H1 (cell line): Measurements from ENCODE around the gene SHISA8. TPM values are rescaled to one million over a fixed set of nuclear protein-coding genes. Genes with fewer than 3 reads are reported as not detected.

ENCODE experiments used
- CTCF ChIA-PET: fragments of 300-600 bp; sonication (Branson Sonifier 250); formaldehyde crosslinking; loops from one replicate; lab custom pipeline; 2021; ENCODE audit not compliant: partially characterized antibody; lab: Charles Lee
- POLR2A ChIA-PET: fragments of 300-600 bp; sonication (Branson Sonifier 250); formaldehyde crosslinking; loops from one replicate; lab custom pipeline; 2021; ENCODE audit warnings: inconsistent platforms; ENCODE audit not compliant: partially characterized antibody; lab: Charles Lee
- DNase-seq, 2 experiments: peaks; one replicate each; pipeline versions ENCODE4 v3.0.0 to v3.0.0-alpha.2; 2010 to 2022; ENCODE audit warnings: low spot score in 2 of 2, low read depth in 1 of 2, mixed read lengths in 1 of 2
- FAIRE-seq: peaks from 2 replicates; lab custom pipeline; 2011; peaks lifted over from hg19 to GRCh38; lab: Jason Lieb, UNC
- H2AFZ ChIP-seq: 2 replicates; pipeline ENCODE4 v1.8.1; 2012; ENCODE audit warnings: low read length, inconsistent platforms
- H2AK5ac ChIP-seq: 2 replicates; pipeline ENCODE4 v1.6.1; 2013; ENCODE audit warnings: low read depth, low read length
- H2BK120ac ChIP-seq: replicated peaks from 2 replicates; pipeline ENCODE3; 2013; ENCODE audit warnings: low read depth, low read length, inconsistent platforms
- H2BK12ac ChIP-seq: 2 replicates; pipeline ENCODE4 v1.6.1; 2013; ENCODE audit warnings: low read depth, low read length
- H2BK15ac ChIP-seq: 2 replicates; pipeline ENCODE4 v1.6.1; 2013; ENCODE audit warnings: low read length
- H2BK20ac ChIP-seq: 2 replicates; pipeline ENCODE4 v1.6.1; 2013; ENCODE audit warnings: low read length
- H2BK5ac ChIP-seq: 2 replicates; pipeline ENCODE4 v1.6.1; 2013; ENCODE audit warnings: low read depth, low read length
- H3K14ac ChIP-seq: 2 replicates; pipeline ENCODE4 v1.6.1; 2013; ENCODE audit warnings: inconsistent platforms; ENCODE audit not compliant: insufficient read length
- H3K18ac ChIP-seq: 2 replicates; pipeline ENCODE4 v1.6.1; 2013; ENCODE audit warnings: low read length; ENCODE audit errors: extremely low read depth
- H3K23ac ChIP-seq: 2 replicates; pipeline ENCODE4 v1.6.1; 2013; ENCODE audit warnings: inconsistent platforms; ENCODE audit not compliant: insufficient read length
- H3K23me2 ChIP-seq: 2 replicates; pipeline ENCODE4 v1.6.1; 2013; ENCODE audit warnings: low read depth, low read length
- H3K27ac ChIP-seq: 2 replicates; pipeline ENCODE4 v1.6.1; 2011; ENCODE audit warnings: low read depth, low read length, inconsistent platforms
- H3K27me3 ChIP-seq, 4 experiments: replicated peaks in 1 of 4; 1 replicate in 1 of 4; 2 replicates in 3 of 4; pipeline versions ENCODE4 v1.6.1 to v1.8.1; 2011 to 2013; ENCODE audit warnings: low read length in 3 of 4, mild to moderate bottlenecking in 3 of 4, inconsistent platforms in 2 of 4, mixed read lengths in 2 of 4, moderate library complexity in 1 of 4; ENCODE audit not compliant: control insufficient read depth in 3 of 4, insufficient read depth in 3 of 4; ENCODE audit errors: extremely low read depth in 1 of 4
- H3K36me3 ChIP-seq, 4 experiments: 2 replicates each; pipeline versions ENCODE4 v1.6.1 to v1.8.1; 2011 to 2013; ENCODE audit warnings: mild to moderate bottlenecking in 4 of 4, low read length in 3 of 4, moderate library complexity in 2 of 4, control low read depth in 1 of 4, inconsistent platforms in 1 of 4; ENCODE audit not compliant: insufficient read depth in 4 of 4, control insufficient read depth in 2 of 4
- H3K4ac ChIP-seq: replicated peaks from 2 replicates; pipeline ENCODE3; 2013; ENCODE audit warnings: low read length, low read depth, mixed read lengths, inconsistent platforms; ENCODE audit not compliant: insufficient read length
- H3K4me1 ChIP-seq, 4 experiments: replicated peaks in 1 of 4; 1 replicate in 1 of 4; 2 replicates in 3 of 4; pipeline versions ENCODE4 v1.6.1 to v1.8.1; 2011 to 2013; ENCODE audit warnings: low read length in 3 of 4, inconsistent platforms in 2 of 4, mixed read lengths in 1 of 4; ENCODE audit not compliant: insufficient read depth in 4 of 4, control insufficient read depth in 3 of 4
- H3K4me2 ChIP-seq, 2 experiments: 2 replicates each; pipeline versions ENCODE4 v1.6.1 to v1.8.1; 2011 to 2013; ENCODE audit warnings: low read depth in 2 of 2, low read length in 2 of 2, control low read depth in 1 of 2, inconsistent platforms in 1 of 2, mild to moderate bottlenecking in 1 of 2; ENCODE audit not compliant: insufficient read depth in 1 of 2
- H3K4me3 ChIP-seq, 4 experiments: fragments of 200-600, 300-600 bp in 1 of 4; sonication (generic), shearing (Covaris generic), sonication (Bioruptor Twin) in 1 of 4; 2 replicates each; pipeline versions ENCODE4 v1.5.1 to v1.8.1; 2011 to 2016; ENCODE audit warnings: low read length in 4 of 4, low read depth in 3 of 4, control low read depth in 2 of 4, inconsistent platforms in 2 of 4, mild to moderate bottlenecking in 2 of 4, mixed read lengths in 1 of 4, moderate library complexity in 1 of 4; ENCODE audit not compliant: insufficient read depth in 2 of 4; ENCODE audit errors: extremely low read depth in 1 of 4
- H3K56ac ChIP-seq: replicated peaks from 2 replicates; pipeline ENCODE3; 2013; ENCODE audit warnings: low read depth, mild to moderate bottlenecking, mixed read lengths, low read length, inconsistent platforms; ENCODE audit not compliant: insufficient read length
- H3K79me1 ChIP-seq: 2 replicates; pipeline ENCODE4 v1.6.1; 2013; ENCODE audit warnings: low read depth, low read length, control low read depth
- H3K79me2 ChIP-seq, 2 experiments: 2 replicates each; pipeline versions ENCODE4 v1.6.1 to v1.8.1; 2012 to 2013; ENCODE audit warnings: low read length in 2 of 2, mild to moderate bottlenecking in 2 of 2, inconsistent platforms in 1 of 2; ENCODE audit not compliant: insufficient read depth in 2 of 2, control insufficient read depth in 1 of 2
- H3K9ac ChIP-seq, 4 experiments: replicated peaks in 1 of 4; 1 replicate in 1 of 4; 2 replicates in 3 of 4; pipeline versions ENCODE4 v1.6.1 to v1.8.1; 2011 to 2013; ENCODE audit warnings: low read depth in 3 of 4, low read length in 3 of 4, control low read depth in 2 of 4, mild to moderate bottlenecking in 2 of 4, moderate library complexity in 2 of 4, inconsistent platforms in 1 of 4; ENCODE audit errors: extremely low read depth in 1 of 4
- H3K9me3 ChIP-seq, 2 experiments: 2 replicates each; pipeline versions ENCODE4 v1.6.1 to v1.8.1; 2012 to 2013; ENCODE audit warnings: mild to moderate bottlenecking in 2 of 2, moderate library complexity in 2 of 2, control low read depth in 1 of 2, inconsistent platforms in 1 of 2, low read depth in 1 of 2, low read length in 1 of 2, mixed read lengths in 1 of 2; ENCODE audit not compliant: insufficient read depth in 2 of 2
- H4K20me1 ChIP-seq, 2 experiments: replicated peaks in 1 of 2; 2 replicates each; pipeline versions ENCODE3 to v1.8.1; 2011 to 2013; ENCODE audit warnings: inconsistent platforms in 2 of 2, low read length in 2 of 2, mild to moderate bottlenecking in 1 of 2; ENCODE audit not compliant: insufficient read depth in 2 of 2, control insufficient read depth in 1 of 2
- H4K5ac ChIP-seq: 2 replicates; pipeline ENCODE4 v1.6.1; 2013; ENCODE audit warnings: low read length, low read depth, mixed read lengths, inconsistent platforms; ENCODE audit not compliant: insufficient read length
- H4K8ac ChIP-seq: 2 replicates; pipeline ENCODE4 v1.8.0; 2013; ENCODE audit warnings: mild to moderate bottlenecking, moderate library complexity, low read length, inconsistent platforms; ENCODE audit not compliant: insufficient read depth; ENCODE audit errors: extremely low read depth
- H4K91ac ChIP-seq: replicated peaks from 2 replicates; pipeline ENCODE3; 2013; ENCODE audit warnings: low read length, mixed read lengths, inconsistent platforms; ENCODE audit not compliant: insufficient read length
- ASH2L ChIP-seq: fragments of 200-600, 300-600 bp; sonication (generic); IDR thresholded peaks from one replicate; pipeline ENCODE4 v1.7.1; 2017; ENCODE audit warnings: low read length
- BACH1 ChIP-seq: IDR thresholded peaks from 2 replicates; pipeline ENCODE4 v1.6.1; 2012; ENCODE audit warnings: low read length, improper control_type of control experiment
- CBX8 ChIP-seq: fragments of 300-800, 300-1000 bp; sonication (generic); IDR thresholded peaks from 2 replicates; pipeline ENCODE4 v1.7.1; 2016; ENCODE audit warnings: low read depth, low read length, borderline replicate concordance
- CHD1 ChIP-seq: IDR thresholded peaks from 2 replicates; pipeline ENCODE4 v1.6.1; 2012; ENCODE audit warnings: low read depth, low read length, improper control_type of control experiment
- JUND ChIP-seq: IDR thresholded peaks from 2 replicates; pipeline ENCODE4 v1.6.1; 2011; ENCODE audit warnings: mild to moderate bottlenecking, improper control_type of control experiment, low read length
- NRF1 ChIP-seq: IDR thresholded peaks from 2 replicates; pipeline ENCODE4 v1.6.1; 2011; ENCODE audit warnings: mild to moderate bottlenecking, low read depth, low read length, improper control_type of control experiment
- RFX5 ChIP-seq: IDR thresholded peaks from 2 replicates; pipeline ENCODE4 v1.6.1; 2011; ENCODE audit warnings: low read depth, low read length, improper control_type of control experiment, borderline replicate concordance
- RNF2 ChIP-seq: fragments of 200-900, 300-1000 bp; sonication (generic); IDR thresholded peaks from 2 replicates; pipeline ENCODE4 v1.7.1; 2016; ENCODE audit warnings: borderline replicate concordance, low read depth, mild to moderate bottlenecking, antibody characterized with exemption, low read length; ENCODE audit not compliant: poor library complexity, severe bottlenecking; ENCODE audit errors: missing control alignments
- SIN3A ChIP-seq, 2 experiments: IDR thresholded peaks in 1 of 2; conservative IDR thresholded peaks in 1 of 2; 2 replicates each; pipeline ENCODE4 v1.6.1; 2011 to 2012; ENCODE audit warnings: low read length in 2 of 2, improper control_type of control experiment in 1 of 2, low read depth in 1 of 2, mild to moderate bottlenecking in 1 of 2
- TCF12 ChIP-seq: IDR thresholded peaks from 2 replicates; pipeline ENCODE4 v1.6.1; 2011; ENCODE audit warnings: low read depth, mild to moderate bottlenecking, low read length
- WGBS, 2 experiments: shearing (Covaris generic) in 1 of 2; methylation state at CpG; one replicate each; pipeline versions ENCODE4 v1.1.6 to v1.1.7; 2013 to 2015; ENCODE audit warnings: low lambda C conversion rate in 2 of 2, mixed read lengths in 2 of 2, inconsistent platforms in 1 of 2, low coverage in 1 of 2, missing lambda C conversion rate in 1 of 2; ENCODE audit not compliant: insufficient replicate concordance in 2 of 2, insufficient coverage in 1 of 2, insufficient read length in 1 of 2; ENCODE audit errors: extremely low coverage in 1 of 2, missing lambda C conversion rate in 1 of 2; 5-methylcytosine and 5-hydroxymethylcytosine counted together
- polyA plus RNA-seq, 7 experiments: library from polyadenylated mRNA; depleted of rRNA in 3 of 7; stranded (reverse) in 5 of 7; unstranded in 2 of 7; fragments of >200 nt in 5 of 7; fragments of 200-250 nt in 2 of 7; gene quantifications; 1 replicate in 5 of 7; 2 replicates in 1 of 7; 4 replicates in 1 of 7; pipeline versions ENCODE4 v1.2.1 to v1.2.3, GENCODE V29; 2011 to 2013; ENCODE audit warnings: missing spikeins in 2 of 7, mixed read lengths in 2 of 7
- total RNA-seq: library from RNA; stranded (reverse); fragmentation: NEBNext Ultra II Directional; extraction: Animal tissue kit (Norgen Biotek cat#: 25700); gene quantifications from 2 replicates; pipeline ENCODE4 v1.2.1, GENCODE V29; 2021
- TF ChIP-seq, protein P1 (sequence below): IDR thresholded peaks from 2 replicates; pipeline ENCODE4 v1.6.1; 2011; ENCODE audit warnings: low read length, improper control_type of control experiment
- TF ChIP-seq, protein P2 (sequence below): IDR thresholded peaks from 2 replicates; pipeline ENCODE4 v1.6.1; 2012; ENCODE audit warnings: inconsistent platforms

The SHISA8 gene
- total and polyA plus RNA-seq, 2 of the 8 experiments (the other 6 are each of a cell fraction or from before 2014, with no cell fraction given), result 0.14 to 0.89 TPM

DNA sequence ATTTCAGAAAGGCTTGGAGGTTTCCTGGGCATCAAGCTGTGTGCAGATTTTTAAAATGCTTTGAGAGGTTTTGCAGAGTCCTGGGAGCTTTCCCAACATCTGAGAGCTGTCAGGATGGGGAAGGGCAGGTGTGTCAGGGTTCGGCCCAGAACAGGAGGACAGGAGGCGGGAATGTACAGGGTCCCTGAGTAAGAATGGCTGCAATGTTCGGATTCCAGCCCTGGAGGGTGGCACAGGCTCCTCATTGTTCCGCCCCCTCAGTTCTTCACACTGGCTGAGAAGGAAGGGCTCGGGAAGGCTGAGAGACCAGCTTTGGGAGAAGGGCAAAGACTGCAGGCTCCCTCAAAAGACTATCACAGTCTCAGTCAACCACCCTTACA lies 49.2 kb upstream of the SHISA8 start:
- Histone ChIP-seq H3K23me2 (no peaks in the 10 kb centered on the region), H2BK15ac (no peak overlapping the region), H3K36me3 (no peaks in the 10 kb centered on the region), H3K4me1 (peaks cover 0 to 8% (median 2%) of the 10 kb centered on the region in 4 experiments; a peak in 4 of 7 replicates), H3K14ac (no peak overlapping the region), H2BK5ac (no peak overlapping the region), H3K56ac (no peak overlapping the region), H3K79me1 (no peaks in the 10 kb centered on the region), H2BK12ac (no peak overlapping the region), H2BK120ac (no peak overlapping the region), H3K9me3 (no peaks in the 10 kb centered on the region), H4K5ac (no peak overlapping the region), H3K9ac (no peak overlapping the region), H3K79me2 (no peaks in the 10 kb centered on the region), H4K8ac (no peak overlapping the region), H4K91ac (no peak overlapping the region), H3K4me2 (peak overlapping the region in 1 of 2 experiments; percentile 9; a peak in 1 of 4 replicates), H3K23ac (no peak overlapping the region), H2AK5ac (no peak overlapping the region), H3K4ac (no peak overlapping the region), H3K27ac (no peak overlapping the region), H2AFZ (no peak overlapping the region), H4K20me1 (no peaks in the 10 kb centered on the region), H3K4me3 (no peak overlapping the region), H3K27me3 (no peaks in the 10 kb centered on the region; a peak in 1 of 7 replicates), H2BK20ac (no peak overlapping the region), H3K18ac (no peak overlapping the region; the same call in 1 of the 2 replicates)
- POLR2A ChIA-PET, result interaction anchor here (1.0 to 1.7 kb wide), 3 partner anchors 17 to 116 kb away, joined by 3 read pairs; partner anchors contain the start of gene CENPM
- DNase-seq, result no peak
- CTCF ChIA-PET, result interaction anchor here (0.6 to 10.8 kb wide), 11 partner anchors 12 to 153 kb away, joined by 3 to 116 read pairs (median 3); partner anchors contain the start of genes NAGA and NDUFA6
- FAIRE-seq, result no peak
- WGBS, 2 experiments, result 70% methylated on average over 5 of the region's 5 CpGs; no CpG with 5 or more reads in 1 of the 2 experiments
- TF ChIP-seq, protein P1, sequence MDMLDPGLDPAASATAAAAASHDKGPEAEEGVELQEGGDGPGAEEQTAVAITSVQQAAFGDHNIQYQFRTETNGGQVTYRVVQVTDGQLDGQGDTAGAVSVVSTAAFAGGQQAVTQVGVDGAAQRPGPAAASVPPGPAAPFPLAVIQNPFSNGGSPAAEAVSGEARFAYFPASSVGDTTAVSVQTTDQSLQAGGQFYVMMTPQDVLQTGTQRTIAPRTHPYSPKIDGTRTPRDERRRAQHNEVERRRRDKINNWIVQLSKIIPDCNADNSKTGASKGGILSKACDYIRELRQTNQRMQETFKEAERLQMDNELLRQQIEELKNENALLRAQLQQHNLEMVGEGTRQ, result no peak
- no peak for TF ChIP-seq RNF2
- TF ChIP-seq JUND, result no peak
- no peak for TF ChIP-seq CHD1
- no peak for TF ChIP-seq SIN3A (conservative IDR thresholded peaks at IDR 0.05 in 1 of 2, IDR thresholded peaks at IDR 0.05 in 1 of 2; ENCODE audit: low read depth in 1 of 2, low read length in 2 of 2)
- TF ChIP-seq ASH2L, result no peak
- no peak for TF ChIP-seq BACH1
- TF ChIP-seq CBX8, result no peak
- no peak for TF ChIP-seq TCF12
- TF ChIP-seq, protein P2, sequence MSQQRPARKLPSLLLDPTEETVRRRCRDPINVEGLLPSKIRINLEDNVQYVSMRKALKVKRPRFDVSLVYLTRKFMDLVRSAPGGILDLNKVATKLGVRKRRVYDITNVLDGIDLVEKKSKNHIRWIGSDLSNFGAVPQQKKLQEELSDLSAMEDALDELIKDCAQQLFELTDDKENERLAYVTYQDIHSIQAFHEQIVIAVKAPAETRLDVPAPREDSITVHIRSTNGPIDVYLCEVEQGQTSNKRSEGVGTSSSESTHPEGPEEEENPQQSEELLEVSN, result no peak
- no peak for TF ChIP-seq NRF1
- no peak for TF ChIP-seq RFX5
